ENCODE measurements around the gene ADARB2.

Gene ADARB2

GRCh38 chr10:1602037-1602484, 135.3 kb downstream of the ADARB2 start:
- DNase-seq (ENCODE audit: low read depth), result no peak
- TF ChIP-seq CTCF (IDR thresholded peaks at IDR 0.05; ENCODE audit: low read depth, low read length, missing control alignments), result no peak
- H3K4me3 ChIP-seq (ENCODE audit: low read depth, low read length), result no peak overlapping the region

GRCh38 chr10:1601406-1601805, 135.9 kb downstream of the ADARB2 start:
- TF ChIP-seq CTCF (IDR thresholded peaks at IDR 0.05; ENCODE audit: low read depth, low read length, missing control alignments), result no peak
- DNase-seq (ENCODE audit: low read depth), result no peak
- H3K4me3 ChIP-seq (ENCODE audit: low read depth, low read length), result no peak overlapping the region

- H3K4me3 ChIP-seq (ENCODE audit: low read depth, low read length), result no peak overlapping the region
- no peak for DNase-seq (ENCODE audit: low read depth)
- no peak for TF ChIP-seq CTCF (IDR thresholded peaks at IDR 0.05; ENCODE audit: low read depth, low read length, missing control alignments)
Measured at GRCh38 chr10:1600861-1601260, 136.5 kb downstream of the ADARB2 start.

GRCh38 chr10:1598393-1599153, 138.8 kb downstream of the ADARB2 start:
- no peak for DNase-seq (ENCODE audit: low read depth)
- TF ChIP-seq CTCF (IDR thresholded peaks at IDR 0.05; ENCODE audit: low read depth, low read length, missing control alignments), result no peak
- no peak overlapping the region for H3K4me3 ChIP-seq (ENCODE audit: low read depth, low read length)

DNA sequence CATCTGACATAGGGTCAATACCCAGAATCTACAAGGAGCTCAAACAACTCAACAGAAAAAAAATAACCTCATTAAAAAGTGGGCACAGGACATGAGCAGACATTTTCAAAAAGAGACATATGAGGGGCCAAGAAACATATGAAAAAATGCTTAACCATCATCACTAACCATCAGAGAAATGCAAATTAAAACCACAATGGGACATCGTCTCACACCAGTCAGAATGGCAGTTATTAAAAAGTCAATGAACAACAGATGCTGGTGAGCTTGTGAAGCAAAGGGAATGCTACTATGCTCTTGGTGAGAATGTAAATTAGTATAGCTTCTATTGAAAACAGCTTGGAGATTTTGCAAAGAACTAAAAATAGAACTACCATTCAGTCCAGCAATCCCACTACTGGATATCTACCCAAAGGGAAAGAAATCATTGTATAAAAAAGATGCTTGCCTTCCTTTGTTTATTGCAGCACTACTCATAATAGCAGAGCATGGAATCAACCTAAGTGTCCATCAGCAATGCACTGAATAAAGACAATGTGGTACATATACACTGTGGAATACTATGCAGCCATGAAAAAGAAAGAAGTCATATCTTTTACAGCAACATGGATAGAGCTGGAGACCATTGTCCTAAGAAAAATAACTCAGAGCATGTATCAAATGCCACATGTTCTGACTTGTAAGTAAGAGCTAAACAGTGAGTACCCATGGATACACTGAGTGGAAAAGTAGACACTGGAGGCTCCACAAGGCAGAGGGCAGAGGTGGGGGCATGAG, 139.8 kb downstream of the ADARB2 start:
- TF ChIP-seq CTCF (IDR thresholded peaks at IDR 0.05; ENCODE audit: low read depth, low read length, missing control alignments), result no peak
- no peak for DNase-seq (ENCODE audit: low read depth)
- no peak overlapping the region for H3K4me3 ChIP-seq (ENCODE audit: low read depth, low read length)

- DNase-seq (ENCODE audit: low read depth), result no peak
- no peak for TF ChIP-seq CTCF (IDR thresholded peaks at IDR 0.05; ENCODE audit: low read depth, low read length, missing control alignments)
- H3K4me3 ChIP-seq (ENCODE audit: low read depth, low read length), result no peak overlapping the region
Measured at GRCh38 chr10:1596482-1597099, 140.7 kb downstream of the ADARB2 start.

Data from GM12864 (cell line).